Body of pancreas (tissue), 4 donors: ENCODE results near the gene WNT6. TPM values are rescaled to one million over a fixed set of nuclear protein-coding genes. Genes with fewer than 3 reads are reported as not detected.

Experiments
- ATAC-seq: fragments of 150-250 bp; one replicate; pipeline ENCODE4 v1.9.1; 2016
- DNase-seq, 4 donors: peaks; one replicate each; pipeline ENCODE4 v3.0.0-alpha.2; 2019
- H3K27ac ChIP-seq, 4 donors: fragments of 200-600 bp; sonication (generic); 1 replicate in 3 of 4; 2 replicates in 1 of 4; pipeline versions ENCODE4 v1.5.1 to v1.6.1; 2016 to 2019; ENCODE audit warnings: mild to moderate bottlenecking in 1 of 4, mixed read lengths in 1 of 4, moderate library complexity in 1 of 4
- H3K27me3 ChIP-seq, 2 donors: fragments of 200-600 bp; sonication (generic); one replicate each; pipeline ENCODE4 v1.6.0; 2016; ENCODE audit warnings: mild to moderate bottlenecking in 1 of 2
- H3K36me3 ChIP-seq, 2 donors: fragments of 200-600 bp; sonication (generic); replicated peaks in 1 of 2; 2 replicates each; pipeline ENCODE4 v1.5.1; 2016; ENCODE audit warnings: low read depth in 2 of 2; ENCODE audit not compliant: insufficient read depth in 1 of 2
- H3K4me1 ChIP-seq: fragments of 200-600 bp; sonication (generic); one replicate; pipeline ENCODE4 v1.6.0; 2016
- H3K4me3 ChIP-seq, 2 donors: fragments of 200-600 bp; sonication (generic); 1 replicate in 1 of 2; 2 replicates in 1 of 2; pipeline ENCODE4 v1.5.1; 2016 to 2019
- H3K9me3 ChIP-seq, 3 donors: fragments of 200-600 bp; sonication (generic); 1 replicate in 2 of 3; 2 replicates in 1 of 3; pipeline ENCODE4 v1.5.1; 2016
- CTCF ChIP-seq, 7 experiments: fragments of 450-650 bp in 4 of 7; fragments of 200-600 bp in 3 of 7; sonication (generic) in 3 of 7; IDR thresholded peaks; one replicate each; pipeline ENCODE4 v1.5.1; 2016 to 2019; ENCODE audit warnings: antibody characterized with exemption in 7 of 7
- POLR2A ChIP-seq, 3 donors: fragments of 450-650 bp; IDR thresholded peaks; one replicate each; pipeline ENCODE4 v1.6.1; 2016; ENCODE audit warnings: antibody characterized with exemption in 3 of 3, mild to moderate bottlenecking in 2 of 3
- WGBS, 2 donors: methylation state at CpG; one replicate each; pipeline ENCODE4 v1.1.5; 2017; 5-methylcytosine and 5-hydroxymethylcytosine counted together
- intact Hi-C: fragments of 100-400 bp; cut with DNase I; formaldehyde crosslinking; loops from one replicate; pipeline ENCODE4 v1.15.1; 2023
- total RNA-seq, 2 donors: library from RNA; depleted of rRNA; stranded (reverse); fragments of >200 nt; gene quantifications; one replicate each; pipeline ENCODE4 v1.1.0, GENCODE V29; 2016

WNT6 gene
- total RNA-seq, 2 donors from 2014 or later = 1.0 TPM; not detected in 1

- H3K36me3 ChIP-seq = no peaks in the 10 kb centered on the region
- 49 to 51% methylated on average over 7 to 10 of the region's 10 CpGs for WGBS, 2 donors
- ATAC-seq (no peak), DNase-seq (no peak)
- TF ChIP-seq POLR2A (IDR thresholded peaks at IDR 0.05) (no peak), CTCF (IDR thresholded peaks at IDR 0.05) (no peak)
- intact Hi-C loops = no loop called here
- H3K4me3 ChIP-seq = no peak overlapping the region
- peaks cover 4 to 22% of the 10 kb centered on the region in 2 donors for H3K27me3 ChIP-seq
- H3K4me1 ChIP-seq = peaks cover 37% of the 10 kb centered on the region
- H3K9me3 ChIP-seq = no peaks in the 10 kb centered on the region
- no peak overlapping the region for H3K27ac ChIP-seq
These were observed 33.9 kb downstream of the WNT6 start for GRCh38 chr2:218893349-218894150.

DNA sequence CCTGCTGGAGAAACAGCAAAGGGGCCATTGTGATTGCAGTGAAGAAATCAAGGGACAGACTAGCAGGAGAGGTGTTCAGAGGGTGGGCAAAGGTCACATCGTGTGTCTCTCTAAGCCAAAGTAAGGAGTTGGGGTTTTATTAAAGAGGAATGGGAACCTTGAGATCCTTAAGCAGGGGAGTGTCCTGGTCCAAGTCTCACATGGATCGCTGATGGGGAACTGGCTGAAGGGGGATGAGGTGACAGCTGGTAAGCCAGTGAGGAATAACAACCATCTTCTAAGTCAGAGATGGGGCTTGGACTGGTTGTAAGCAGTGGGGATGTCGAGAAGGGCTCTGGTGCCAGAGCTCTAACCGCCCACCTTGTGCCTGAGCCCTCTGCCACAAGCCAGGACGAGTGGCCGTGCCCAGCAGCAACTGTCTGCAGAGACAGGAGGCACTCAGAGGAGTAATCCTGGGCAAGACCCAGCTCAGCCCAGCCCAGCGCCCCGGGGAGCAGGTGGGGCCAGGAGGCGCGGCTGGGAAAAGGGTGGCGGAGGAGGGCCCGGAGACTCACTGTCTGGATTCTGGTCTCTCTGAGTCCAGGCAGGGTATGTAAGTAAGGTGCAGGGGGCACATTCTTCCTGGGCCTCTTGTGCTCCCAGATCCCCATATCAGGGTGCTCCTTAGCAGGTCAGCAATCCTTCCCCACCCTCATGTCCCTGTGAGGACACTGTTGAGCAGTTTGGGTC is 34.7 kb downstream of the WNT6 start:
- no peaks in the 10 kb centered on the region for H3K9me3 ChIP-seq
- ATAC-seq (no peak), DNase-seq (no peak)
- no peaks in the 10 kb centered on the region for H3K36me3 ChIP-seq
- H3K27ac ChIP-seq = no peak overlapping the region
- intact Hi-C loops = no loop called here
- TF ChIP-seq CTCF (IDR thresholded peaks at IDR 0.05) (no peak), POLR2A (IDR thresholded peaks at IDR 0.05) (no peak)
- H3K4me1 ChIP-seq = peaks cover 38% of the 10 kb centered on the region
- WGBS, 2 donors = 47 to 63% methylated on average over 4 to 12 of the region's 12 CpGs
- H3K4me3 ChIP-seq = no peak overlapping the region
- peaks cover 6 to 29% of the 10 kb centered on the region in 2 donors for H3K27me3 ChIP-seq

- no peaks in the 10 kb centered on the region for H3K9me3 ChIP-seq
- intact Hi-C loops = no loop called here
- TF ChIP-seq POLR2A (IDR thresholded peaks at IDR 0.05) = no peak
- TF ChIP-seq CTCF (IDR thresholded peaks at IDR 0.05) = no peak
- DNase-seq (no peak), ATAC-seq (no peak)
- no peaks in the 10 kb centered on the region for H3K36me3 ChIP-seq
- 70 to 74% methylated on average over 4 of the region's 4 CpGs for WGBS, 2 donors
- peaks cover 6 to 33% of the 10 kb centered on the region in 2 donors for H3K27me3 ChIP-seq
- peaks cover 38% of the 10 kb centered on the region for H3K4me1 ChIP-seq
- H3K27ac ChIP-seq = no peak overlapping the region
- H3K4me3 ChIP-seq = no peak overlapping the region
These were observed 35.2 kb downstream of the WNT6 start for GRCh38 chr2:218894880-218895157.

- Histone ChIP-seq H3K9me3 (no peaks in the 10 kb centered on the region), H3K4me3 (no peak overlapping the region), H3K4me1 (peaks cover 38% of the 10 kb centered on the region), H3K27me3 (peaks cover 6 to 33% of the 10 kb centered on the region in 2 donors), H3K27ac (no peak overlapping the region), H3K36me3 (no peaks in the 10 kb centered on the region)
- intact Hi-C loops = no loop called here
- DNase-seq = no peak
- ATAC-seq = no peak
- no peak for TF ChIP-seq POLR2A (IDR thresholded peaks at IDR 0.05)
- no peak for TF ChIP-seq CTCF (IDR thresholded peaks at IDR 0.05)
- 58 to 62% methylated on average over 3 of the region's 3 CpGs for WGBS, 2 donors
These were observed 35.7 kb downstream of the WNT6 start for GRCh38 chr2:218895326-218895725.
